ENCODE data around the gene FUCA2. TPM values are rescaled to one million over a fixed set of nuclear protein-coding genes. Genes with fewer than 3 reads are reported as not detected.

The FUCA2 gene
- total RNA-seq, 2 experiments from 2014 or later = 1.1 to 1.5 TPM

GRCh38 chr6:143553337-143553736, 41.8 kb upstream of the FUCA2 start:
- no peak for TF ChIP-seq CTCF (IDR thresholded peaks at IDR 0.05)
- no peaks in the 10 kb centered on the region for H3K27me3 Mint-ChIP-seq
- H3K4me3 ChIP-seq (ENCODE audit: low read length) = no peak overlapping the region
- peak overlapping the region; percentile 30 for H3K4me3 Mint-ChIP-seq
- H3K27ac ChIP-seq (ENCODE audit: low read depth in 1 of 2, low read length in 2 of 2) = peak overlapping the region in 1 of 2 donors; percentile 14
- H3K9me3 ChIP-seq (ENCODE audit: control insufficient read depth in 1 of 2, insufficient read depth in 1 of 2, low read length in 2 of 2) = no peaks in the 10 kb centered on the region
- H3K27ac Mint-ChIP-seq = peak overlapping the region; percentile 70
- no peaks in the 10 kb centered on the region for H3K9me3 Mint-ChIP-seq
- ChIA-PET CTCF (interaction anchor here (0.7 to 1.0 kb wide), 3 partner anchors 15 to 74 kb away, joined by 3 read pairs; no protein-coding TSS in a partner anchor), POLR2A (interaction anchor here (0.5 to 1.4 kb wide), 2 partner anchors 14 to 601 kb away, joined by 3 to 6 read pairs; no protein-coding TSS in a partner anchor)
- H3K4me1 Mint-ChIP-seq (ENCODE audit: low read depth) = peaks cover 71% of the 10 kb centered on the region
- no peak for ATAC-seq (ENCODE audit: poor library complexity)
- H3K36me3 ChIP-seq (ENCODE audit: insufficient read depth, low read length) = peaks cover 3% of the 10 kb centered on the region
- DNase-seq = no peak
- H3K4me1 ChIP-seq (ENCODE audit: insufficient read depth, low read length) = peaks cover 51% of the 10 kb centered on the region
- H3K36me3 Mint-ChIP-seq (ENCODE audit: low read depth) = no peaks in the 10 kb centered on the region
- H3K27me3 ChIP-seq (ENCODE audit: control insufficient read depth in 1 of 2, insufficient read depth in 2 of 2, low read length in 2 of 2) = no peaks in the 10 kb centered on the region
- intact Hi-C loops (cut with DNase I, micrococcal nuclease) = no loop called here

- no peaks in the 10 kb centered on the region for H3K27me3 Mint-ChIP-seq
- DNase-seq = no peak
- peaks cover 79% of the 10 kb centered on the region for H3K4me1 Mint-ChIP-seq (ENCODE audit: low read depth)
- no peaks in the 10 kb centered on the region for H3K9me3 Mint-ChIP-seq
- ATAC-seq (ENCODE audit: poor library complexity) = no peak
- no peak for TF ChIP-seq CTCF (IDR thresholded peaks at IDR 0.05)
- H3K27ac ChIP-seq (ENCODE audit: low read depth in 1 of 2, low read length in 2 of 2) = no peak overlapping the region
- no peak overlapping the region for H3K4me3 ChIP-seq (ENCODE audit: low read length)
- no peaks in the 10 kb centered on the region for H3K36me3 ChIP-seq (ENCODE audit: insufficient read depth, low read length)
- H3K9me3 ChIP-seq (ENCODE audit: control insufficient read depth in 1 of 2, insufficient read depth in 1 of 2, low read length in 2 of 2) = no peaks in the 10 kb centered on the region
- intact Hi-C loops (cut with DNase I, micrococcal nuclease) = no loop called here
- POLR2A ChIA-PET = interaction anchor here (1.5 to 6.2 kb wide), 2 partner anchors 13 to 99 kb away, joined by 5 to 48 read pairs; partner anchors contain the start of genes ADAT2 and PEX3
- peaks cover 41% of the 10 kb centered on the region for H3K4me1 ChIP-seq (ENCODE audit: insufficient read depth, low read length)
- no peak overlapping the region for H3K4me3 Mint-ChIP-seq
- peak overlapping the region; percentile 80 for H3K27ac Mint-ChIP-seq
- H3K36me3 Mint-ChIP-seq (ENCODE audit: low read depth) = no peaks in the 10 kb centered on the region
- CTCF ChIA-PET = interaction anchor here (1.2 kb wide), 1 partner anchor 25 kb away, joined by 4 read pairs; no protein-coding TSS in a partner anchor
- no peaks in the 10 kb centered on the region for H3K27me3 ChIP-seq (ENCODE audit: control insufficient read depth in 1 of 2, insufficient read depth in 2 of 2, low read length in 2 of 2)
Measured at GRCh38 chr6:143549949-143550268, 38.4 kb upstream of the FUCA2 start.

DNA sequence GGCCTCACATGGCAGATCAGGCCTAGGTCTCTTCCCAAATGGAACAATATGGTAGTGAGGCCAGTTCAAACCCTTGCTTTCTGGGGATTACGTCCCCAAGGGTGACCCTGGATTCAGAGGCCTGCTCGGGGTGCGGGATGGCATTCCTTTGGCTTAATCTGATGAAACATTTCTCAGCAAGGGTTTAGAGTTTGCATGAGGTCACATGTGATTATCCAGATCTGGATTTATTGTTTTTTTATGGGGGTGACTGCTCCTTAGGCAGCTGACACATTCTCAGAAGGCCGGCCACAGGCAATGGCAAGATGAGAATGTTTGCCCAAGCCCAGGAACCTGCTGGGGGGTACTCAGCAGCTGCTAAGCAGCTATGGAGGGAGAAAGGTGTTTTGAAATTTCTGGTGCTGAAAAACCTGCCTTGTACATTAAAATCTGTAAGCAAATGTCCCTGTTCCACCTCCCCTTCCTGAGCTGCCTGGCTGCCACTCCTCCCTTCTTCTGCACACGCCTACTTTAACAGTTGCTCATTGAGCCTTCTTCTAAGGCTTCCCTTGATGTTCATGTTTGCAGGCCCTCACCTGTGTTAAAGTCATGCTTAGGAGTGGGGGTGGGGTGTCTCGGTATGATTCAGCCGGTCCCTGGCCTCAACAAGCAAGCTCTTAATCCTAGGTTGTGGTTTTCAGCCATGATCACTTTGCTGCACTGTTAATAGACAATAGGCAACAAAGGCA, 37.9 kb upstream of the FUCA2 start:
- no peak for TF ChIP-seq CTCF (IDR thresholded peaks at IDR 0.05)
- POLR2A ChIA-PET = interaction anchor here (1.5 to 6.2 kb wide), 2 partner anchors 13 to 99 kb away, joined by 5 to 48 read pairs; partner anchors contain the start of genes ADAT2 and PEX3
- H3K9me3 Mint-ChIP-seq = no peaks in the 10 kb centered on the region

More for the DNA sequence above, 37.9 kb upstream of the FUCA2 start:
- no peak overlapping the region for H3K4me3 ChIP-seq (ENCODE audit: low read length)
- ATAC-seq (ENCODE audit: poor library complexity) (peak; percentile 56), DNase-seq (peak in 9 of 14 experiments; percentile 20 to 74 (median 47))
- CTCF ChIA-PET = interaction anchor here (1.2 kb wide), 1 partner anchor 26 kb away, joined by 4 read pairs; no protein-coding TSS in a partner anchor
- intact Hi-C loops (cut with DNase I, micrococcal nuclease) = no loop called here
- peak overlapping the region; percentile 43 for H3K4me3 Mint-ChIP-seq
- H3K36me3 ChIP-seq (ENCODE audit: insufficient read depth, low read length) = no peaks in the 10 kb centered on the region
- no peaks in the 10 kb centered on the region for H3K9me3 ChIP-seq (ENCODE audit: control insufficient read depth in 1 of 2, insufficient read depth in 1 of 2, low read length in 2 of 2)
- H3K27ac ChIP-seq (ENCODE audit: low read depth in 1 of 2, low read length in 2 of 2) = no peak overlapping the region
- peaks cover 42% of the 10 kb centered on the region for H3K4me1 ChIP-seq (ENCODE audit: insufficient read depth, low read length)
- peaks cover 77% of the 10 kb centered on the region for H3K4me1 Mint-ChIP-seq (ENCODE audit: low read depth)
- H3K27me3 ChIP-seq (ENCODE audit: control insufficient read depth in 1 of 2, insufficient read depth in 2 of 2, low read length in 2 of 2) = no peaks in the 10 kb centered on the region
- H3K27me3 Mint-ChIP-seq = no peaks in the 10 kb centered on the region
- peak overlapping the region; percentile 80 for H3K27ac Mint-ChIP-seq
- H3K36me3 Mint-ChIP-seq (ENCODE audit: low read depth) = no peaks in the 10 kb centered on the region

All from CD4-positive, alpha-beta T cell (primary cell).